Activated B cell treated with CpG ODN at 0.5 μM for 24 hours (primary cell): ENCODE measurements around the gene MCHR2. TPM values are rescaled to one million over a fixed set of nuclear protein-coding genes. Genes with fewer than 3 reads are reported as not detected.

Experiments
- ATAC-seq: fragments of 200-7000 bp; cut with Tn5 transposase; one replicate; pipeline ENCODE4 v1.10.0; 2021; ENCODE audit warnings: low read depth, mild to moderate bottlenecking, moderate library complexity
- CTCF ChIA-PET: fragments of 350-600 bp; sonication (Branson Sonifier 250); formaldehyde crosslinking; loops from one replicate; lab custom pipeline; 2021; ENCODE audit warnings: antibody characterized with exemption; lab: Charles Lee
- POLR2A ChIA-PET: fragments of 350-600 bp; sonication (Branson Sonifier 250); formaldehyde crosslinking; loops from one replicate; lab custom pipeline; 2021; ENCODE audit warnings: antibody characterized with exemption; lab: Charles Lee
- DNase-seq: peaks from one replicate; pipeline ENCODE4 v3.0.0; 2022
- H3K27ac Mint-ChIP-seq: one replicate; pipeline ENCODE4 v1.8.0; 2020; ENCODE audit warnings: mixed read lengths
- H3K27me3 Mint-ChIP-seq: one replicate; pipeline ENCODE4 v1.8.0; 2021; ENCODE audit warnings: mixed read lengths
- H3K36me3 Mint-ChIP-seq: one replicate; pipeline ENCODE4 v1.8.0; 2021; ENCODE audit warnings: low read depth, mixed read lengths
- H3K4me1 Mint-ChIP-seq: one replicate; pipeline ENCODE4 v1.8.0; 2021; ENCODE audit warnings: mixed read lengths
- H3K4me3 Mint-ChIP-seq: one replicate; pipeline ENCODE4 v1.8.0; 2020; ENCODE audit warnings: mild to moderate bottlenecking, mixed read lengths
- H3K9me3 Mint-ChIP-seq: one replicate; pipeline ENCODE4 v1.8.0; 2020; ENCODE audit warnings: mixed read lengths
- intact Hi-C: fragments of 100-400 bp; cut with micrococcal nuclease; formaldehyde crosslinking; loops from one replicate; pipeline ENCODE4 v1.15.1; 2024
- total RNA-seq: library from RNA; stranded (reverse); gene quantifications from 2 replicates; pipeline ENCODE4 v1.2.3, GENCODE V29; 2022
- TF ChIP-seq, protein P1 (sequence below): fragments of 200-600 bp; IDR thresholded peaks from one replicate; pipeline ENCODE4 v1.8.0; 2022; ENCODE audit warnings: antibody characterized with exemption, mild to moderate bottlenecking

The MCHR2 gene
- total RNA-seq, 1 donor from 2014 or later, result not detected

GRCh38 chr6:100008857-100009256, 14.8 kb upstream of the MCHR2 start:
- H3K4me3 Mint-ChIP-seq, result no peak overlapping the region
- DNase-seq (no peak), ATAC-seq (no peak)
- no peaks in the 10 kb centered on the region for H3K4me1 Mint-ChIP-seq
- H3K9me3 Mint-ChIP-seq, result no peaks in the 10 kb centered on the region
- peaks cover 6% of the 10 kb centered on the region for H3K27me3 Mint-ChIP-seq
- POLR2A ChIA-PET, result no interaction called here
- TF ChIP-seq, protein P1, sequence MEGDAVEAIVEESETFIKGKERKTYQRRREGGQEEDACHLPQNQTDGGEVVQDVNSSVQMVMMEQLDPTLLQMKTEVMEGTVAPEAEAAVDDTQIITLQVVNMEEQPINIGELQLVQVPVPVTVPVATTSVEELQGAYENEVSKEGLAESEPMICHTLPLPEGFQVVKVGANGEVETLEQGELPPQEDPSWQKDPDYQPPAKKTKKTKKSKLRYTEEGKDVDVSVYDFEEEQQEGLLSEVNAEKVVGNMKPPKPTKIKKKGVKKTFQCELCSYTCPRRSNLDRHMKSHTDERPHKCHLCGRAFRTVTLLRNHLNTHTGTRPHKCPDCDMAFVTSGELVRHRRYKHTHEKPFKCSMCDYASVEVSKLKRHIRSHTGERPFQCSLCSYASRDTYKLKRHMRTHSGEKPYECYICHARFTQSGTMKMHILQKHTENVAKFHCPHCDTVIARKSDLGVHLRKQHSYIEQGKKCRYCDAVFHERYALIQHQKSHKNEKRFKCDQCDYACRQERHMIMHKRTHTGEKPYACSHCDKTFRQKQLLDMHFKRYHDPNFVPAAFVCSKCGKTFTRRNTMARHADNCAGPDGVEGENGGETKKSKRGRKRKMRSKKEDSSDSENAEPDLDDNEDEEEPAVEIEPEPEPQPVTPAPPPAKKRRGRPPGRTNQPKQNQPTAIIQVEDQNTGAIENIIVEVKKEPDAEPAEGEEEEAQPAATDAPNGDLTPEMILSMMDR, result no peak
- no peak overlapping the region for H3K27ac Mint-ChIP-seq
- CTCF ChIA-PET, result no interaction called here
- H3K36me3 Mint-ChIP-seq, result no peaks in the 10 kb centered on the region
- intact Hi-C loops, result no loop called here

- no peaks in the 10 kb centered on the region for H3K4me1 Mint-ChIP-seq
- H3K36me3 Mint-ChIP-seq, result no peaks in the 10 kb centered on the region
Observed at GRCh38 chr6:100001915-100002388, 7.9 kb upstream of the MCHR2 start.

DNA sequence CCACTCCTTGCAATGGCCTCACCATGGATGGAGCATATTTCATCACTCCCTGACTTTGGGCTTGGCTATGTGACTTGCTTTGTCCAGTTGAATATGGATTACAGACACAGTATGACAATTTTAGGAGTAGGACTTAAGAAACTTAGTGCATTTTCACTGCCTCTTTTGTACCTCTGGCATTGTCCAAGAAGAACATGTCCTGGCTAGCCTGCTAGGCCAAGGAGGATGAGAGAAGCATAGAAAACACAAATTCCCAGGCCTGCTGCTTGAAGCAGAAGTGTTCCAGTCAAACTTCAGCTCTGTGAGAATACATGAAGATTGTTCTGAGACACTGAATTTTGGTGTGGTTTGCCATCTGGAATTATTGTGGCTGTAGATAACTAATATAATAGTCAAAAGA, 3.1 kb upstream of the MCHR2 start:
- H3K27me3 Mint-ChIP-seq, result peaks cover 39% of the 10 kb centered on the region
- no peak overlapping the region for H3K4me3 Mint-ChIP-seq
- TF ChIP-seq, protein P1, result no peak
- POLR2A ChIA-PET, result no interaction called here
- CTCF ChIA-PET, result no interaction called here
- H3K9me3 Mint-ChIP-seq, result no peaks in the 10 kb centered on the region
- no peaks in the 10 kb centered on the region for H3K36me3 Mint-ChIP-seq
- H3K27ac Mint-ChIP-seq, result no peak overlapping the region
- DNase-seq (no peak), ATAC-seq (no peak)
- intact Hi-C loops, result no loop called here
- H3K4me1 Mint-ChIP-seq, result no peaks in the 10 kb centered on the region

More at GRCh38 chr6:100001915-100002388, 7.9 kb upstream of the MCHR2 start:
- ChIA-PET POLR2A (no interaction called here), CTCF (interaction anchor here (0.7 to 2.2 kb wide), 13 partner anchors 9 to 718 kb away, joined by 3 to 8 read pairs (median 4); no protein-coding TSS in a partner anchor)
- no peaks in the 10 kb centered on the region for H3K9me3 Mint-ChIP-seq
- H3K27me3 Mint-ChIP-seq, result peaks cover 16% of the 10 kb centered on the region
- intact Hi-C loops, result loop anchor here (1.0 to 2.0 kb wide), 2 partner anchors 477 to 663 kb away; no protein-coding TSS in a partner anchor
- no peak overlapping the region for H3K4me3 Mint-ChIP-seq
- no peak overlapping the region for H3K27ac Mint-ChIP-seq
- DNase-seq (no peak), ATAC-seq (peak; percentile 69)
- TF ChIP-seq, protein P1, result peak; percentile 67

GRCh38 chr6:99995916-99996315, 1.9 kb upstream of the MCHR2 start:
- intact Hi-C loops, result no loop called here
- ChIA-PET POLR2A (no interaction called here), CTCF (no interaction called here)
- H3K4me1 Mint-ChIP-seq, result no peaks in the 10 kb centered on the region
- TF ChIP-seq, protein P1, result no peak
- no peak overlapping the region for H3K4me3 Mint-ChIP-seq
- ATAC-seq, result no peak
- H3K36me3 Mint-ChIP-seq, result no peaks in the 10 kb centered on the region
- DNase-seq, result no peak
- no peaks in the 10 kb centered on the region for H3K9me3 Mint-ChIP-seq
- H3K27me3 Mint-ChIP-seq, result peaks cover 34% of the 10 kb centered on the region
- H3K27ac Mint-ChIP-seq, result no peak overlapping the region

DNA sequence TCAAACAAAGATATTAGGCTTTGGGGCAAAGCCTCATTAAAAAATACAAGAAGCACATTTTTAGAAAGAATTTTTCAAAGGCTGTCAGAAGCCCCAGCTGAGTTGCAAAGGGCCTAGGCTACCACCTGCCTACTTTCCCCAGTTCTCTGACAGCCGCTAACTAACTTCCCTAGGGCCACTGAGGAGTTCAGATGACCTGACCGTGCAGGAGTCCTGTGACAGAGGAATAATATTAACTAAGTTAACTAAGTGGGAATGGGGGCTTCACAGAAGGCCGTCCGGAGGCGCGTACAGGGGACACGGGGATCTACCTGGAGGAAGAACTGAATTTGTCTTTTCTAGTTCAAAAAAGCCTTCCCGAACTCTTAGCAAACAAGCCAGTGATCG, 884 bp downstream of the MCHR2 start:
- H3K36me3 Mint-ChIP-seq, result no peaks in the 10 kb centered on the region
- TF ChIP-seq, protein P1, result no peak
- H3K4me3 Mint-ChIP-seq, result no peak overlapping the region
- intact Hi-C loops, result no loop called here
- ChIA-PET CTCF (interaction anchor here (1.1 kb wide), 1 partner anchor 9 kb away, joined by 3 read pairs; no protein-coding TSS in a partner anchor), POLR2A (no interaction called here)
- no peak overlapping the region for H3K27ac Mint-ChIP-seq
- no peaks in the 10 kb centered on the region for H3K9me3 Mint-ChIP-seq
- ATAC-seq (no peak), DNase-seq (no peak)
- H3K4me1 Mint-ChIP-seq, result no peaks in the 10 kb centered on the region
- H3K27me3 Mint-ChIP-seq, result peaks cover 32% of the 10 kb centered on the region
